GOT3 (cell line): ENCODE measurements around the gene RBMY1F.
"Not testable (repeated sequence)": the region's sequence is repeated elsewhere in the genome, so short reads cannot be mapped to it uniquely, and the experiment has no call there.

Experiments
- DNase-seq: peaks from one replicate; lab custom pipeline; 2025; ENCODE audit warnings: mixed read lengths; lab: John Stamatoyannopoulos, UW

Gene RBMY1F

GRCh38 chrY:22182823-22183222, at the start of gene RBMY1F:
Gene RBMY1F, minus strand, starts transcription at chrY:22182923. Its CDS starts 1,954 bp downstream, at chrY:22180969.
- not testable (repeated sequence) for DNase-seq

GRCh38 chrY:22151144-22151543, 31.6 kb downstream of the RBMY1F start:
- not testable (repeated sequence) for DNase-seq

- DNase-seq = not testable (repeated sequence)
Observed at GRCh38 chrY:22141011-22141695, 41.6 kb downstream of the RBMY1F start.

GRCh38 chrY:22134719-22135118, 48.0 kb downstream of the RBMY1F start:
- DNase-seq = not testable (repeated sequence)

- not testable (repeated sequence) for DNase-seq
Observed at GRCh38 chrY:22130494-22130893, 52.2 kb downstream of the RBMY1F start.
